GM18867 (cell line): ENCODE data around the gene ELOVL3.
"Not testable (repeated sequence)": the region's sequence is repeated elsewhere in the genome, so short reads cannot be mapped to it uniquely, and the experiment has no call there.

Source experiments
- ATAC-seq: cut with Tn5 transposase; IDR thresholded peaks from one replicate; pipeline ENCODE4 v1.9.1; 2021; ENCODE audit warnings: mild to moderate bottlenecking, moderate library complexity; ENCODE audit not compliant: unreplicated experiment

The ELOVL3 gene, protein sequence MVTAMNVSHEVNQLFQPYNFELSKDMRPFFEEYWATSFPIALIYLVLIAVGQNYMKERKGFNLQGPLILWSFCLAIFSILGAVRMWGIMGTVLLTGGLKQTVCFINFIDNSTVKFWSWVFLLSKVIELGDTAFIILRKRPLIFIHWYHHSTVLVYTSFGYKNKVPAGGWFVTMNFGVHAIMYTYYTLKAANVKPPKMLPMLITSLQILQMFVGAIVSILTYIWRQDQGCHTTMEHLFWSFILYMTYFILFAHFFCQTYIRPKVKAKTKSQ

DNA sequence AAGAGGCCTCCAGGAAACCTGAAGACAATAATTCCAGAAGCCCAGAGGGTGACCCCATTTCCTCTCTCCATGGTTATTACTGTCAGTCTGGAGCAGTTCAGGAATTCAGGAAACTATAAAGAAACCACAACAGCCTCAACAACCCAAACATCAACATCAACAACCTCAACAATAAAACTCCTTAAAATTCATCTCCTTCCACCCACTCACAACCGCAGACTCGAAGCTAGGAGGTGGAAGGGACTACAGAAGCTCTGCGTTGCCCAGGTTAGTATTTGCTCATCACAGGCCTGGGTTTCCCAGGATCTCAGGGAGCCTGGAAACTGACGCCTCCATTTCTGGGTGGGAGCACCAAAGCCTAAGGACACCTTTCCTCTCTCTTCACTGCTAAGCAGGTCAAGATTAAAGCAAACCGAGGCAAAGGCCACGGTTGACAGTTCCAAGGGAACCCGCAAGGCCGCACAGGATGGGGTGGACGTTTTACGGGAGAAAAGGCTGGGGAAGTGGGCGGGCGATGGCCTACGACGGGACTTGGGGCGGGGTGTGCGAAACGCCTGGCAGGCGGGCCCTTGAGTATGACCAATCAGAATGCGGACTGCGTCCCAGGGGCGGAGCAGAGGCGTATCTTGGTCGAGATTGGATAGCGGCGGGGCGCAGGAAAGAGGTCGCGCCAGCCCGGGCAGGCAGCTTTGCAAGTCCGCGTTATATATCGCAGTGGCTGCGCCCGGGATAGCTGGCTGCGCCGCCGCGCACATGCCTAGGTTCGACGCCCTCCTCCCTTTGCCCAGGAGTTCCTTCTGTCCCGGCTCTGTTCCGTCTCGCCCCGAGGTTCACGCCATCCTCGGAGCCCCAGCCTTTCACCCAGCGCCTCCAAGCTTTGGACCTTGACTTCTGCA lies at the start of gene ELOVL3:
ELOVL3 (plus strand) TSS at position 654 of the 896 bp plus-strand sequence. CDS start 250 bp downstream, outside the sequence.
- peak; percentile 95 for ATAC-seq

DNA sequence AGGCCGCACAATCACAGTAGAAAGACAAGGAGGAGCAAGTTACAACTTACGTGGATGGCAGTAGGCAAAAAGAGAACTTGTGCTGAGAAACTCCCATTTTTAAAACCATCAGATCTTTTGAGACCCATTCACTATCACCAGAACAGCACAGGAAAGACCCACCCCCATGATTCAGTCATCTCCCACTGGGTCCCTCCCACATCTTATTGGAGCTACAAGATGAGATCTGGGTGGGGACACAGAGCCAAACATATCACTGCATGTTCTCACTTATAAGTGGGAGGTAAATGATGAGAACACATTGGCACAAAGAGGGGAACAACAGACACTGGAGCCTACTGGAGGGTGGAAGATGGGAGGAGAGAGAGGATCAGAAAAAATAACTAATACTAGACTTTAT lies 41.5 kb upstream of the ELOVL3 start:
- no peak for ATAC-seq

DNA sequence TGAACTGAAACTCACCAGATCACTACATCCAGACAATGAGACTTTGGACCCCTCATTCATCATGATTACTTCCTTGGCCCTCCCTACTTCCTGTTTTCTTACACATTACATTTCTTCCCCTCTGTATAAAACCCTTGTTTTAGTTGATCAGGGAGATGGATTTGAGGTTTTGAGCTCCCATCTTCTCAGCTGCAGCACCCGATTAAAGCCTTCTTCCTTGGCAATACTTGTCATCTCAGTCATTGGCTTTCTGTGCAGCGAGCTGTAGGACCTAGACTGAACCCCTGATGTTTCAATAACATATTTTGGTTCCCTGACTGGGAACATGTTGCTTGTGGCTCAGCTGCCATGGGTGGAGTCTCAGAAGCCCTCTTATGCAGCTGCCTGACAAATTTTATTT lies 40.8 kb upstream of the ELOVL3 start:
- no peak for ATAC-seq

DNA sequence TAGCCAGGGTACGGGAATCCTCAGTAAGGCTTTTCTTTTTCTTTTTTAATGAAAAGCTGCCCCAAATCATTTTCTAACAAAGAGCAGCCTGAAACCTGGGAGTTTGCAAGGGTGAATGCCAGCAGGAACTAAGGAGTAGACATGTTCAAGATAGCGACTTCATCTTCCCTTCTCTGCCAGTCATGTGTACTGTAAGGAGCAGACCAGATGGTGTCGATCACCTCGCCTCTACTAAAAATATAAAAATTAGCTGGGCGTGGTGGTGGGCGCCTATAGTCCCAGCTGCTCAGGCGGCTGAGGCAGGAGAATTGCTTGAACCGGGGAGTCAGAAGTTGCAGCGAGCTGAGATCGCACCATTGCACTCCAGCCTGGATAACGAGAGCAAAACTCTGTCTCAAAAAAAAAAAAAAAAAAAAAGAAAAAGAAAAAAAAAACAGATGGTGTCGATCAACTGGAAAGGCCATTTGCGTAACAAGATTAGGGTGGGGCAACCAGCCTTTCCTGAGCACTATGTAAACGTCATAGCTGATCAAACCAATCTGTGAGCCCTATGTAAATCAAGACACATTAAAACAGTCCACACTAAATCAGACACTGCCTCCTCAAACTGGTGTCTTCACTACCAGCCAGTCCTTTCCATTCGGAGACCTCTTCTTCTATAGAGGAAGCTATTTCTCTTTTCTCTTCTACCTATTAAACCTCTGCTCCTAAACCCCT lies 40.1 kb upstream of the ELOVL3 start:
- no peak for ATAC-seq

GRCh38 chr10:102188298-102188940 lies 37.7 kb upstream of the ELOVL3 start:
- ATAC-seq = no peak

DNA sequence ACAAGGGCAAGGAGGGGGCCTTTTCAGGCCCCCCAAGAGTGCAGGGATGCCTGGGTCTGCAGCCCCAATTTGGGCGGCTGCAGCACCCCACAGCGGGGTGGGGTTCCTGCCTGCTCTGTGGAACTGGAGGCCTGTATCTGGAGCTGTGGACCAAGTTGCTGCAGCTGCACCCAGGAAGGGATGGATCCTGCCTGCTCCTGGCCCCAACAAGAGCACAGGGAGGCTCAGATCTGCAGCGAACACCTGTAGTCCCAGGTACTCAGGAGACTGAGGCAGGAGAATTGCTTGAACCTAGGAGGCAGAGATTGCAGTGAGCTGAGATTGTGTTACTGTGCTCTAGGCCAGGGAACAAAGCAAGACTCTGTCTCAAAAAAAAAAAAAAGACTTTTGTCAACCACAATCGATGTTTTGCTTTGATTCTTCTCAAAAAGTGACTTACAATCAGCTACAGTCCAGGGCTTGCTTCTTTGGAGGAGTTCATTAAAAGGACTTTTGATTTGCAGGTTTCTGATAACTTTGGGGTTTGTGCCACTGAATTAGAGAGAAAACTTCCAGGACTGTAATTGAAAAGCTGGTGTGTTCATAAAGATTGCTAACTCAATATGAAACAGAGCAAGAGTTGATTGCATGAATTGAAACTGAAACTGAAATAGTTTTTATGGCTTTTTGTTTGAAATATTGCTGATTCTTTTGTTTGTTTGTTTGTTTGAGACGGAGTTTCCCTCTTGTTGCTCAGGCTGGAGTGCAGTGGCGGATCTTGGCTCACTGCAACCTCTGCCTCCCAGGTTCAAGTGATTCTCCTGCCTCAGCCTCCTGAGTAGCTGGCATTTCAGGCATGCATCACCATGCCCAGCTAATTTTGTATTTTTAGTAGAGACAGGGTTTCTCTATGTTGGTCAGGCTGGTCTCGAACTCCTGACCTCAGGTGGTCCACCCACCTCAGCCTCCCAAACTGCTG lies 36.9 kb upstream of the ELOVL3 start:
- not testable (repeated sequence) for ATAC-seq

- ATAC-seq = no peak
Measured at GRCh38 chr10:102191956-102192355, 34.1 kb upstream of the ELOVL3 start.

GRCh38 chr10:102195296-102195870 lies 30.7 kb upstream of the ELOVL3 start:
- no peak for ATAC-seq

GRCh38 chr10:102196893-102197292 lies 29.2 kb upstream of the ELOVL3 start:
- no peak for ATAC-seq

DNA sequence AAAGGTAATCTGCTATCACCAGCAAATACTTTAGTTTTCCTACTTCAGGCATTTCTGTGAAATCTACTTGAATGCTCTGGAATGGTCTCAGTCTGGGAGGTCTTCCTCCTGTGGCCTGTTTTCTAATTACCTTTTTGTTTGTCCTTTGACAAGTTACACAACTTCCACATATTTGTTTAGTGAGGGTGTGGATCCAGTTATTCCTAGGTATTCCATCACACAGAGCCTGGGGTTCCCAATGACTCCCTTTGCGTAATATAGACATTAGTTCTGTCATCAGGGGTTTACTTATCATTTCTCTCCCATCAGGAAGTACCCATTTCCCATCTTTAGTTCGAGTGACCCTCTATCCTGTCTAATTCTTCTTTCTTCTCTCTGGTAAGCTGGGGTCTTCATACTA lies 28.1 kb upstream of the ELOVL3 start:
- ATAC-seq = no peak

DNA sequence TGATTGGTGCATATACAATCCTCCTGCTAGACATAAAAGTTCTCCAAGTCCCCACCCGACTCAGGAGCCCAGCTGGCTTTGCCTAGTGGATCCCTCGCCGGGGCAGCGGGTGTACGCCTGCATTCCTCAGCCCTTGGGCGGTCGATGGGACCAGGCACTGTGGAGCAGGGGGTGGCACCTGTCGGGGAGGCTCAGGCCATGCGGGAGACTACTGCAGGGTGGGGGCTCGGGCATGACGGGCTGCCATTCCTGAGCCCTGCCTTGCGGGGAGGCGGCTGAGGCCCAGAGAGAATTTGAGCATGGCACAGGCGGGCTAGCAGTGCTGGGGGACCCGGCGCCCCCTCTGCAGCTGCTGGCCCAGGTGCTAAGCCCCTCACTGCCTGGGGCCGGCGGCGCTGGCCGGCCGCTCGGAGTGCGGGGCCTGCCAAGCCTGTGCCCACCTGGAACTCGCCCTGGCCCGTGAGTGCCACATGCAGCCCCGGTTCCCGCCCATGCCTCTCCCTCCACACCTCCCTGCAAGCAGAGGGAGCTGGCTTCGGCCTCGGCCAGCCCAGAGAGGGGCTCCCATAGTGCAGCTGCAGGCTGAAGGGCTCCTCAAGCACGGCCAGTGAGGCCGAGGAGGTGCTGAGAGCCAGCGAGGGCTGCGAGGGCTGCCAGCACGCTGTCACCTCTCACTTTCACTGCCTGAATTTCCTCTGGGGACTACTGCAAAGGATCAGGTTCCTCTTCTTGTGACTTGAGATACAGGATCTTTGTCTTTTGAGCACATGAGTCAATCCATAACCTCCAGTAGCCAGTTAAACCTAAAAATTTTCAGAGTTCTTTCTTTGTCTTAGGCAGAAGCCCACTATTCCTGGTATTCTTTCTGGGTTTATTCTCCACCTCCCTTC lies 25.1 kb upstream of the ELOVL3 start:
- ATAC-seq = no peak

GRCh38 chr10:102202386-102202785 lies 23.7 kb upstream of the ELOVL3 start:
- no peak for ATAC-seq

DNA sequence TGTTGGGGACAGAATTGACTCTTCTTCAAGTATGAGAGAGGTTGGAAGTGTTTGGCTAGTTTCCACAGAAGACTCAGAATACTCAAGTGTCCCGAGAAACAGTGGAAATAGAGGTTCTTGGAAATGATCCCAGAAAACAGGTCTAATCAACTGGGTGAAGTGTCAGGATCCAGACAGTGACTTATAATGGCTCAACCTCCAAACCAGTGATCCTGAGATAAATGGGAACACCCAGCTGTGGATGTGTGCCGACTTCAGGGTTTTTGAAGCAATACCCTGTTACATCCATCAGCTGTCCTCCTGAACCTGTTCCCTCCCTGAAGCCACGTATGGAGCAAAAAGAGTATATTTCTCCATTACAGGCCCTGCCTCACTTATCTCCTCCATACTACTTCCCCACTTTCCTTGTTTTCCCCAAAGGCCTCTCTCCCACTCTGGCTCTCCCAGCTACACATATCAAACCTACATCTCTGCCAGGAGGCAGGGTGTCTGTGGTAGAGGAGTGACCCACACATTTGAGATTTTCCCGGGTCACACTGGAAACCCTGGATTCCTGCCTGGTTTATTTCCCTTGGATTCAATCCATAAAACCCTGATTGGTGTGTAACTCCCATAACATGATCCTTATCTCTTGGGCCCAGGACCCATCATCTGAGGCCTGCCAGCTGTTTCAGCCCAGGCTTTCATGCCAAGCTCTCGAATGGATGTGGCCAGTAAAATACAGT lies 17.6 kb upstream of the ELOVL3 start:
- ATAC-seq = no peak

DNA sequence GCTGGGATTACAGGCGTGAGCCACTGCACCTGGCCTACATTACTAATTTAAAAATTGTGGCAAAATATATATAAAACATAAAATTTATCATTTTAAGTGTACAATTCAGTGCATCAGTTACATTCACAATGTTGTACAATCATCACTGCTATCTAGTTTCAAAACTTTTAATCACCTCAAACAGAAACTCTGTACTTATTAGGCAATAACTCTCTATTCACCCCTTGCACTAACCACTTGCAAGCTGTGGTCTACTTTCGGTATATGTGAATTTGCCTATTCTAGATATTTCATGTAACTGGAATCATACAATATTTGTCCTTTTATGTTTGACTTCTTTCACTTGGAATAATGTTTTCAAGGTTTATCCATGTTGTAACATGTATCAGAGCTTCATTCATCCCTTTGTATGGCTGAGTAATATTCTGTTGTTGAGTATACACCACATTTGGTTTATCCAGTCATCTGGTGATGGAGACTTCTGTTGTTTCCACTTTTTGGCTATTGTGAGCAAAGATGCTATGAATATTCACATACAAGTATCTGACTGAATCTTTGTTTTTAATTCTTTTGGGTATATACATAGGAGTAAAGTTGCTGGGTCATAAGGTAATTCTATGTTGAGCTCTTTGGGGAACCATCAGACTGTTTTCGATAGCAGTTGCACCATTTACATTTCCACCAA lies 14.3 kb upstream of the ELOVL3 start:
- ATAC-seq = no peak

- not testable (repeated sequence) for ATAC-seq
Measured at GRCh38 chr10:102213599-102213998, 12.5 kb upstream of the ELOVL3 start.

- ATAC-seq = no peak
Measured at GRCh38 chr10:102219370-102219769, 6.7 kb upstream of the ELOVL3 start.

GRCh38 chr10:102220612-102221011 lies 5.5 kb upstream of the ELOVL3 start:
- no peak for ATAC-seq
